Fibroblast of lung (primary cell): ENCODE results near the gene SLC25A41. TPM values are rescaled to one million over a fixed set of nuclear protein-coding genes. Genes with fewer than 3 reads are reported as not detected.

Experiments
- DNase-seq, 2 donors: peaks; one replicate each; pipeline versions ENCODE4 v3.0.0 to v3.0.0-alpha.2; 2010; ENCODE audit warnings: low read depth in 2 of 2
- H2AFZ ChIP-seq: 2 replicates; pipeline ENCODE4 v1.5.1; 2012; ENCODE audit warnings: low read length, control low read depth, inconsistent platforms
- H3K27ac ChIP-seq: 2 replicates; pipeline ENCODE4 v1.5.1; 2011; ENCODE audit warnings: low read length, control low read depth; ENCODE audit not compliant: insufficient read depth
- H3K27me3 ChIP-seq: 2 replicates; pipeline ENCODE4 v1.5.1; 2011; ENCODE audit warnings: mild to moderate bottlenecking, low read length; ENCODE audit not compliant: control insufficient read depth, insufficient read depth
- H3K36me3 ChIP-seq: 2 replicates; pipeline ENCODE4 v1.5.1; 2011; ENCODE audit warnings: low read length; ENCODE audit not compliant: control insufficient read depth, insufficient read depth
- H3K4me1 ChIP-seq: 2 replicates; pipeline ENCODE4 v1.5.1; 2011; ENCODE audit warnings: low read length; ENCODE audit not compliant: control insufficient read depth, insufficient read depth; ENCODE audit errors: extremely low read depth
- H3K4me2 ChIP-seq: 2 replicates; pipeline ENCODE4 v1.5.1; 2011; ENCODE audit warnings: low read length, control low read depth; ENCODE audit not compliant: insufficient read depth; ENCODE audit errors: extremely low read depth
- H3K4me3 ChIP-seq, 4 experiments: fragments of 200-600 bp in 1 of 4; sonication (generic) in 1 of 4; replicated peaks in 1 of 4; 2 replicates each; pipeline ENCODE4 v1.5.1; 2011 to 2016; ENCODE audit warnings: low read length in 4 of 4, low read depth in 3 of 4, mild to moderate bottlenecking in 3 of 4, control low read depth in 2 of 4, inconsistent platforms in 1 of 4, mixed read lengths in 1 of 4; ENCODE audit not compliant: insufficient read depth in 1 of 4; ENCODE audit errors: control extremely low read depth in 1 of 4
- H3K79me2 ChIP-seq: 2 replicates; pipeline ENCODE4 v1.5.1; 2012; ENCODE audit warnings: mild to moderate bottlenecking, low read length, inconsistent platforms; ENCODE audit not compliant: control insufficient read depth, insufficient read depth
- H3K9ac ChIP-seq: 2 replicates; pipeline ENCODE4 v1.5.1; 2011; ENCODE audit warnings: mild to moderate bottlenecking, low read length, control low read depth; ENCODE audit not compliant: insufficient read depth
- H3K9me3 ChIP-seq: 2 replicates; pipeline ENCODE4 v1.5.1; 2012; ENCODE audit warnings: low read depth, low read length; ENCODE audit not compliant: control insufficient read depth, insufficient read depth
- H4K20me1 ChIP-seq: 2 replicates; pipeline ENCODE4 v1.5.1; 2011; ENCODE audit warnings: low read length; ENCODE audit not compliant: control insufficient read depth, insufficient read depth; ENCODE audit errors: extremely low read depth
- EZH2 ChIP-seq: IDR thresholded peaks from 2 replicates; pipeline ENCODE4 v1.5.1; 2012; ENCODE audit warnings: low read length, control low read depth, mild to moderate bottlenecking; ENCODE audit errors: missing control alignments
- polyA plus RNA-seq, 2 donors: library from polyadenylated mRNA; depleted of rRNA in 1 of 2; stranded (reverse) in 1 of 2; unstranded in 1 of 2; fragments of >200 nt; gene quantifications; 2 replicates each; pipeline ENCODE4 v1.2.1, GENCODE V29; 2011 to 2012; ENCODE audit warnings: missing spikeins in 1 of 2
- total RNA-seq: library from RNA; depleted of rRNA; stranded (reverse); fragments of >200 nt; gene quantifications from 2 replicates; pipeline ENCODE4 v1.2.1, GENCODE V29; 2014
- TF ChIP-seq, protein P1 (sequence below), 2 donors: IDR thresholded peaks in 1 of 2; conservative IDR thresholded peaks in 1 of 2; 1 replicate in 1 of 2; 2 replicates in 1 of 2; pipeline ENCODE4 v1.5.1; 2011 to 2012; ENCODE audit warnings: low read length in 2 of 2, control low read depth in 1 of 2, inconsistent platforms in 1 of 2, low read depth in 1 of 2, mild to moderate bottlenecking in 1 of 2

The SLC25A41 gene
- total and polyA plus RNA-seq, 2 donors (not counting 1 experiment from before 2014, with no cell fraction given), result under 0.01 TPM; not detected in 1

DNA sequence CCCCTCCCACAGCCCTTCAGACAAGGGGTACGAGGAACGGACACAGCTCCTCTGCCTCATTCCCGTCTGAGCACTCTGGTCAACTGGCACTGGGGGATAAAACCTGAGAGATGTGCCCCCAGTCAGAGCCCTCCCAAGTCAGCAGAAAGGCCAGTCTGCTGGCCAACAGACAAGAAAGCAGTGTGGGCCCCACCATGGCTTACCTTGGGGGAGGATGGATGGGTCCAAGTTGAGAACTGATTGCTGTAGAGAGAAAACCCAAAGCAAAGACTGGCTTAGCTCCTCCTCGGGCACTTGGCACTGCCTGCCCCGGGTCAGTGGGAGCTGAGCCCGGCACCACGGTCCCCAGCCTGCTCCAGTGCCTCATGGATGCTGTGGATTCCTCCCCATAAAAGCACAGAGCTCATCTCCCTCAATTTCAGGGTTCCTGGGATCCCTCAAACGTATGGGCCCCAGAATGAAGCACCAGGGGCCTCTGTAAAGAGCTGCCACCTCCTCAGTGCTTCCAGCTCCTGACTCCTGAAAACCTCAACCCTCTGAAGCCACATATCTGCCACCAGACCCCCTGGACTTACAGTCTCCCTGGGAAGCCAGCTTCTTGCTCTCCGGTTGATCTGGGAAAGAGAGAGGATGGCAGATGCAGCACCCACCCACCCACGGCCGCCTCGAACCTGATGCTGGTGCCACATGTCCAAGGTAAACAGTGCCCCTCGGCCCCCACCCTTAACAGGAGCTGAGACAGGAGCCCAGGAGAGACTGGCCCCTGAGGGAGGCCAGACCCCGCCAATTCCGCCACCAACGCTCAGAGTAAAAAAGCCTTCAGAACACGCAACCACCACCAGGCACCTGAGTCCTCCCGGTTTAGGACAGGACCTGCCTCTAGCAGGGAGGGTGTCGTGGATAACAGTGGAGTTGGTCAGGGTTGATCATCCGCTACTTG, 12.2 kb downstream of the SLC25A41 start:
- TF ChIP-seq, protein P1, sequence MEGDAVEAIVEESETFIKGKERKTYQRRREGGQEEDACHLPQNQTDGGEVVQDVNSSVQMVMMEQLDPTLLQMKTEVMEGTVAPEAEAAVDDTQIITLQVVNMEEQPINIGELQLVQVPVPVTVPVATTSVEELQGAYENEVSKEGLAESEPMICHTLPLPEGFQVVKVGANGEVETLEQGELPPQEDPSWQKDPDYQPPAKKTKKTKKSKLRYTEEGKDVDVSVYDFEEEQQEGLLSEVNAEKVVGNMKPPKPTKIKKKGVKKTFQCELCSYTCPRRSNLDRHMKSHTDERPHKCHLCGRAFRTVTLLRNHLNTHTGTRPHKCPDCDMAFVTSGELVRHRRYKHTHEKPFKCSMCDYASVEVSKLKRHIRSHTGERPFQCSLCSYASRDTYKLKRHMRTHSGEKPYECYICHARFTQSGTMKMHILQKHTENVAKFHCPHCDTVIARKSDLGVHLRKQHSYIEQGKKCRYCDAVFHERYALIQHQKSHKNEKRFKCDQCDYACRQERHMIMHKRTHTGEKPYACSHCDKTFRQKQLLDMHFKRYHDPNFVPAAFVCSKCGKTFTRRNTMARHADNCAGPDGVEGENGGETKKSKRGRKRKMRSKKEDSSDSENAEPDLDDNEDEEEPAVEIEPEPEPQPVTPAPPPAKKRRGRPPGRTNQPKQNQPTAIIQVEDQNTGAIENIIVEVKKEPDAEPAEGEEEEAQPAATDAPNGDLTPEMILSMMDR (conservative IDR thresholded peaks at IDR 0.05 in 1 of 2, IDR thresholded peaks at IDR 0.05 in 1 of 2; ENCODE audit: low read depth in 1 of 2, low read length in 2 of 2), result no peak
- no peak for TF ChIP-seq EZH2
- peaks cover 55% of the 10 kb centered on the region for H3K79me2 ChIP-seq

DNA sequence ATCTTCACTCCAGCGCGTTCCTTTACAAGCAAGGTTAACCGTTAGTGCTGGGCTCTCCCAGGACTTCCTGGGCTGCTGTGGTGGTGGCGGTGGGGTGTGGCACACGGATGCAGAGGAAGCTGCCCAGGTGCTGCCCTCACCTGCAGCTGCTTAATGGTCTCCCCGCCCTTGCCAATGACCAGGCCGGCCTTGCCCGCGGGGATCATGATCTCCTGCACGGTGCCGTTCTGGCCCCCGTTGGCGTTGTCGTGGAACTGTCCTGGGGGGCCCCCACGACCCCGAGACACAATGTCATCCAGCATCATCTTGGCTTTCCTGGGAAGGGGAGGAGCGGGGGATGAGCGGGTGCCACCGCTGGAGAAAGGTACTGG, 15.0 kb downstream of the SLC25A41 start:
- H3K4me1 ChIP-seq, result peaks cover 4% of the 10 kb centered on the region
- H2AFZ ChIP-seq, result no peak overlapping the region
- no peak overlapping the region for H3K4me3 ChIP-seq
- no peaks in the 10 kb centered on the region for H3K9me3 ChIP-seq
- H3K9ac ChIP-seq, result no peak overlapping the region
- DNase-seq, result no peak
- peaks cover 49% of the 10 kb centered on the region for H3K79me2 ChIP-seq
- no peak overlapping the region for H3K4me2 ChIP-seq
- H4K20me1 ChIP-seq, result peaks cover 6% of the 10 kb centered on the region
- peaks cover 52% of the 10 kb centered on the region for H3K36me3 ChIP-seq
- no peaks in the 10 kb centered on the region for H3K27me3 ChIP-seq
- TF ChIP-seq, protein P1 (conservative IDR thresholded peaks at IDR 0.05 in 1 of 2, IDR thresholded peaks at IDR 0.05 in 1 of 2; ENCODE audit: low read depth in 1 of 2, low read length in 2 of 2), result no peak
- no peak for TF ChIP-seq EZH2
- no peak overlapping the region for H3K27ac ChIP-seq

More for the DNA sequence above, 12.2 kb downstream of the SLC25A41 start:
- peaks cover 6% of the 10 kb centered on the region for H4K20me1 ChIP-seq
- H3K4me1 ChIP-seq, result peaks cover 4% of the 10 kb centered on the region
- H3K27me3 ChIP-seq, result no peaks in the 10 kb centered on the region
- H3K4me2 ChIP-seq, result peak overlapping the region; percentile 33
- DNase-seq, result no peak
- H3K9me3 ChIP-seq, result no peaks in the 10 kb centered on the region
- peaks cover 35% of the 10 kb centered on the region for H3K36me3 ChIP-seq
- no peak overlapping the region for H3K27ac ChIP-seq
- H3K4me3 ChIP-seq, result peak overlapping the region in 1 of 4 experiments; percentile 4
- H3K9ac ChIP-seq, result no peak overlapping the region
- no peak overlapping the region for H2AFZ ChIP-seq

- Histone ChIP-seq H3K36me3 (peaks cover 52% of the 10 kb centered on the region), H3K9ac (no peak overlapping the region), H3K4me3 (no peak overlapping the region), H3K4me2 (no peak overlapping the region), H3K9me3 (no peaks in the 10 kb centered on the region), H4K20me1 (peaks cover 6% of the 10 kb centered on the region), H2AFZ (no peak overlapping the region), H3K27me3 (no peaks in the 10 kb centered on the region), H3K27ac (no peak overlapping the region), H3K79me2 (peaks cover 43% of the 10 kb centered on the region), H3K4me1 (peaks cover 4% of the 10 kb centered on the region)
- TF ChIP-seq, protein P1 (conservative IDR thresholded peaks at IDR 0.05 in 1 of 2, IDR thresholded peaks at IDR 0.05 in 1 of 2; ENCODE audit: low read depth in 1 of 2, low read length in 2 of 2), result peak; percentile 32 to 45
- no peak for TF ChIP-seq EZH2
- peak; percentile 13 to 29 for DNase-seq
These were observed 15.6 kb downstream of the SLC25A41 start for GRCh38 chr19:6417713-6418561.
